ENCODE data around the gene DLG1.

Gene DLG1

DNA sequence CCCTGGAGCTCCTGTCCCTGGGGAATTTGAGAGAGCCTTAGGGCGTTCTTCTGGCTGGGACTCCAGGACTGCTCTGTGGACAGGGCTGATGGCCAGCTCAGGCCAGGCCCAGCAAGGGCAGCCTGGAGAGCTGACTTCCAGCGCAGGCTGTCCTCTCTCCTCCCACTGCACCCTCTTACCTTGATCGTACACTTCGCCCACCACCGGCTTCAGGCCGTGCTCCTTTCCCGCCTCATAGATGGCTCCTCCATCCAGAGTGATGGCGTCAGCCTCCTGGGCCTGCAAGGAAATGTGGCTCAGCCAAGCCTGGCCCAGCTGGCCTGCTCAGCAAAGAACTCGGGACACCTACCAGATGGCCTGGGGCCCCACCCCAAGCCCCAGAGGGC is 271.9 kb downstream of the DLG1 start:
- peak; percentile 58 for DNase-seq

DNA sequence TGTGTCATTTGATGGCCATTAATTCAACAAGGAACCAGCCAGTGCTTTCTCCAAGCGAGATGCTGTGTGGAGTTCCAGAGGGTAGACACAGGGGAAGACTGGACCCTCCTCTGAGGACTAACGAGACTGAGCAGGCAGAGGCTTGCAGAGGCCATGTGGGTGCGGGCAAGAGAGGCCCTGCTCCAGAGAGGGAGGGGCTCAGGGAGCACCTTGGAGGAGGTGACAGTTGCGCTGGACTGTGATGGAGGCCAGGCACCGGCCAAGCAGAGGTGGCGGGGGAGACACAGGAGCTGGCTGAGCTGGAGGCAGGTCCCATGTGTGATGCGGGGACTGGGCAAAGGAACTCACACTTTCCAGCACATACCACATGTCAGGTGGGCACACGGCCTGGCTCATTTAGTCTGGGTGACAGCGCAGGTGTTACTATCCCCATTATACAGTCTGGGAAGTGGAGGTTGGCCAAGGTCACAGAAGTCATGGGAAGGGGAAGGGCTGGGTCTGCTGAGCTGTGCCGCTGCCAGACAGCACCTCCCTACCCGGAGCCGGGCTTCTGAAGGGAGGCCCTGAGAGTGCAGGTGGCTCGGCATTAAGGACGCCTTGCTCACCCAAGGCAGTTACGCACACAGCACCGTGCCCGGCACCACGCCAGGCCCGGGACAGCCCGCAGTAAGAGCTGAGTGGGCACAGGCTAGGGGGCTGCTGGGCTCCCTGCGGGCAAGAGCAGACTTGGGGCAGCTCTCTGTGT is 272.5 kb downstream of the DLG1 start:
- peak; percentile 50 for DNase-seq

DNA sequence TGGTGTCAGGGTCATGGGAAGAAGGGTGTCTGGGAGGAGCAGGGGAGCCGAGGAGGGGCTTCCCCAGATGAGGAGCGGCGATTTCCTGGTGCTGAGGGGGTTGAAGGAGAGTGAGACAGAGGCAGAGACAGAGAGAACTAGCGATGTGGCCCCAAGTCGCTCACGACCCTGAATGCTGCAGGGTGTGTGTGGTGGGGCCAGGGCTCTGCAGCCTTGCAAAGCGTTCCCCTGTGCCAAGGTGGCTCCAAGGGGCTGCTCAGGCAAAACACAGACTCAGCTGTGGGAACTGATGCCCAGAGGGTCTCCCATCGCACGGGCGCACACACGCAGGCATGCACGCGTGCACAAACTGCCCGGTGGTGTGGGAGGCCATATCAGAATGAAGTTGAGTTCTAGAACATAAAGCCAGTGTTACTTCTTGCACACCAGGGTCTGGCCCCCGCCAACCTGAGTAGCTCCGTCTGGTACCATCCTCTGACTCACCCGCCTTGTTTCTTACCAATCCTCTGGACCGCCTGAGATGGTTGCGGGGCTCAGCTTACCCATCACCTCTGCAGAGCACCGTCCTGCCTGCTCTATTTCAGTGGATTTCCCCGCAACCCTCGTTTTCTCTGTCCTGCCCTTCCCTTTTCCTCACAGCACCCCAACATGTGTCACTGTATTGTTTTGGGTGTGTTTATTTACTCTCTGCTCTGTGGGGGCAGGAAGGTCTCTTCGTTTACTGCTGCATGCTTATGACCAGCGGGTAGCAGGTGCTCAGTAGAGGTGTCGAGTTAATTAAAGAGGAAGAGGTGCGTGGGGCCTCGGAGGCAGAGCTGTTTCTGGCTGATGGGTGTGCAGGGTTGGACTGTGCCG is 273.3 kb downstream of the DLG1 start:
- DNase-seq, result peak; percentile 42

DNA sequence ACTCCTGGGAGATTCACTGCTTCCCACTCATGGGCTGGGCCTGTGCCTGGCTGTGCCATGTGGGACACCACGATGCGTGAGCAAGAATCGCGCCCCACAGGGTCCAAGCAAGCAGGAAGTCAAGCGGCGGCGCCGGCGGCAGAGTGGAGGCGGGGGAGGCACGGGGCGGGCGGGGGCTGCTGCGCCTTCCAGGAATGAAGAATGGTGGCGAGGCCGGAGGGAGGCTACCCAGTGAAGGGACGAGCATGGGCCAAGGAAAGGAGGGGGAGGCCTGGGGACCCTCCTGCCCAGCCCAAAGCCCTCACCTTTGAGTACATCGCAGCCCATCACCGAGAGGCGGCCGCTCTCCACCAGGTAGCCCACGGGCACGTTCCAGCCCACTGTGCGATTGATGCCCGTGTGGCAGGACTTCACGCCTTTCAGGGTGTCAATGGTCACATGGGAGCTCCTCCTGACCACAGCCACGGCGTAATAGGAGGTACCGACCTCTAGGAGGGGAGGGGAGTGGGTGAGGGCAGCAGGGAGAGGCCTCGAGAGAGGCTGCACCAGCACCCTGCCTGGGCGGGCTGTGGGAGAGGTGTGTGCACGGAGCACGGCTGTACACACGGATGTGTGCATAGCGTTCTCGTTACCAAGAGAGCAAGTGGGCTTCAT is 274.3 kb downstream of the DLG1 start:
- DNase-seq, result peak; percentile 52

DNA sequence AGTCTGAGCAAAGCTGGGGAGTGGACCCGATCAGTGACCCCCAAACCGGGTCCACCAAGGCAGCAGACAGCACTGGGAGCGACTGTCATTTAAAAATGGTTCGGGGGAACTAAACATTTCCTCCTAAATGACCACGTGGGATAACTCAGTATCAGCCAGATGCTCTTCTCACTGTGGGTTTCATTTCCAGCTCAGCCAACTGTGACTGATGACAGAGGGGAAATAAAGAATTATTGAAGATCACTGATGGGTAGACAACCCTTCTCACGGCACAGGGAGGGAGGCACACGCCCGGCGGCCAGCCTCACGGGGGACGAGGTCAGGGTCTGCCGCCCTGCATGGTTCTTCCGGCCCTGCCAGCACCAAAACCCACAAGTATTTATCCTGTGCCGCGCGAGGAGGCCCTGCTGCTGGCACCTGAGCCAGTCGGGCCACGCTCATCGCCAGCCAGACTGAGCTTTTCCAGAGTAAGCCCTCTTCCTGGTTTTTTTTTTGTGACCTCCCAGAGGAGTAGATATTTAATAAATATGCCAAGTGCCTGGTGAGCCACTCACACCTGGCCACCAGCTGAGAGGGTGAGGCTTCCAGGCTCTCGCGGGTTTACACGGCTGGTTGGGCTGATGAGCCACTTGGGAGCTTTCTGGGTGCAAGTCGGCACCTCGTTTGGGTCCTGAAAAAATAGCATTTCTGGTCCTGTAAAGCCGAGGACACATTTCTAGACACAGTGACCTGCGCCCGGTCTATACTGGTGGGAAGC is 275.0 kb downstream of the DLG1 start:
- DNase-seq, result peak; percentile 44

DNA sequence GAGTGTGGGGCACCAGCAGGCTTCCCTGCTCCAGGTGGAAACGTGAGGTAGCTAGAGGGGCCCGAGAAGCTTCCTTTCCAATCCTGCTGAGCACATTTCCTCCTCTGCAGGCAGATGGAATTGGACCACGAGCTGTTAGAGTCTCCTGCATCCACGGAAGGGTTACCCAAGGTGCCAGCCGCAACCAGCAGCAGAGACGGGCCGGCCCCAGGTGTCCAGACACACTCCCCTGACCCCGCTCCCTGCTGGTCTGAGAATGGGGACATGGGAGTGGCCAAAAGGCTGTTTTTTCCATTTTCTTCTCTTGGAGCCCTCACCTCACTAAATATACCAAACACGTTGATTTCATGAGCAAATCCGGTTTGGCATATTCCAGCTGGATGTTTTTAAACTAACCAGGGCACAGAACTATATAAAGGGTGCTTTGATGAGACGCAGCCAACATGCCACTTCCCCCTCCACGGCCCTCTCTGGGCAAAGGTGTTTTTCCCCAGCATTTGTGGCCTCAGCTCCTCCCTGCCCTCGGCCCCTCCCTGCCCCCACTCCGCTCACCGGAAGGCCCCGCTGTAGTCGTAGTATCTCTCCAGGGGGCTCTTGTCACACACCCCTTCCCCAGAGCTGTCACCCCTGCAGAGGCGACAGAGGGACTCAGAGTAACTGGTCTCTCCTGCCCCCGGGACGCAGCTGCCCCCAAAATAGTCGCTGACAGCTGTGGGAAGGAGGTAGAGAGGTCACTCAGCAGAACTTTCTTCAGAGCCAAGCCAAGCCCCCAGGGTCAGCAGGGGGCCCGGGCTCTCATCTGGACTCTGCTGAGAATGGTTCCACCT is 275.8 kb downstream of the DLG1 start:
- peak; percentile 52 for DNase-seq

DNA sequence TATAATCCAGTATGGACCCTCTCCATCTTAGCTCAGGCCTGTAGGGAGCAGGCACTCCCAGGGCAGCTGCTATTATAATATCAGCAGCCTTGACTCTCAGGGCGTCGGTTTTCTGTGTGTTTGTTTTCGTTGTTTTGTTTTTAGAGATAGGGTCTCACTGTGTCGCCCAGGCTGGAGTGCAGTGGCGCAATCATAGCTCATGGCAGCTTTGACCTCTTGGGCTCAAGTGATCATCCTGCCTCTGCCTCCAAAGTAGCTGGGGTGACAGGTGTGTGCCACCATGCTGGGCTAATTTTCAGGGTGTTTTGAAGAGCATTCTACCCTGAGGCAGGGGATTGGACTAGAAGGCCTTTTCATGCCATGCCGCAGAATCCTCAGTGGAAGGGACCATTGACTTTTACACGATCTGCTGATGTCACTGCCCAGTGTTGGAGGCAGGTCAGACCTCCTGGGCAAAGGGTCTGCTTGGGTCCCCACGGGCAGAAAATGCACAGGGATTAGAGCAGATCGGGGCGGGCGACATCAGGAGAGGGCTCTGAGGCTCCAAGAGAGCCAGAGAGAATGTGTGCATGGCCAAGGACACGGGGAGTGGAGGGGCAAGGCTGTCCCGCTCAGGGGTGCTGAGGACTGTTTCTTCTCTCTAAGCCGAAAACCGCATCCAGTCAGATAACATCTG is 276.5 kb downstream of the DLG1 start:
- DNase-seq, result no peak

DNA sequence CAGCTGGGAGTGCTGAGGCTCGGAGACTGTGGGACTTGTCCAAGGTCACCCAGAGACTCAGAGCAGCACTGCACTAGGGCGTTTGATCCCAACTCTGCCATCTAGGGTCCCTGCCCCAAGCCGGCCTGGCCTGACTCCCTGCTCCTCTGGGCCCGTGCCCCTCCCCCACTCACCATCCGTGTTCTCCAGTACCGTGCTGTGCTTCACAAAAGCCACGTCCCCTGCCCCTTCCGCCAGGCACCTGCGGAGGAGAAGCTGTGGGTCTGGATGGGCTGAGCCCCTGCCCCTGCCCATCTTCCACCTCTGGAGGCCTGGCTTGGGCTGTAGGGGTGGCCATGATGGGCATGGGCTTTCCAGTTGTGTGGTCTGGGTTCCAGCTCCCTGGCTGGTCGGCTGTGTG is 277.2 kb downstream of the DLG1 start:
- peak; percentile 46 for DNase-seq

DNA sequence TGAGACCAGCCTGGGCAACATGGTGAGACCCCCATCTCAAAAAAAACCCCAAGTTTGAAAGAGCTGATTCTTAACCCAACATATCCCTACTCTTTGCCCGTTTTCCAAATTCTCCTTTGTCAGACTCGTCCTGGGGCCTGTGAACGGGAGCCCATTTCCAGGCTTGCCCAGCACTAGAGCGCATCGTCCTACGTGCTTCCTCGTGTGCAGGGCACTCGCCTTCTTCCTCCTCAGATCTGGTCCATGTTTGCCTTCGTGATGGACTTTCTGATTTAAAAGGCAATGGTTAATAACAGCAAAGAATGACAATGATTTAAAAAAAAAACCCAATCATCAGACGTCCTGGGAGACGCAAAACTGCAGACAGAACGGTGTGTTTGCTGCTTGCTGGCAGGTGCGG is 278.9 kb downstream of the DLG1 start:
- peak; percentile 35 for DNase-seq

DNA sequence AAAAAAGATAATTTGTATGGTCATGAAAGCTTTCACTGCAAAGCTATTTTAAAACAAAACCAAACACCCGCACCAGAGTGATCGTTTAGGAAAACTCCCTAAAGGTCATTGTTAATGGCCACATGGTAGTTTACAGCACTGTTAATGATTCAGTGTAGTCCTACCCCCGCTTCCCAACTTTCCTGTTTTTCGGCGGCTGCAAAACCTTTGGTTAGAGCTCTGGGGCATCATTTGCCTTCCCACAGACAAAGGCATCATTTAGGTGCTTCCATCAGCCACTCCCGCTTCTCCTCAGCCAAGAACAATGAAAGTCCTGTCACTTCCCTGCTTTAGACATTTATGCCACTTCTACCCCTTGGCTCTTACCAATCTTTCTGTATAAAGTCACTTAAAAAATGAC is 279.4 kb downstream of the DLG1 start:
- DNase-seq, result peak; percentile 78

DNA sequence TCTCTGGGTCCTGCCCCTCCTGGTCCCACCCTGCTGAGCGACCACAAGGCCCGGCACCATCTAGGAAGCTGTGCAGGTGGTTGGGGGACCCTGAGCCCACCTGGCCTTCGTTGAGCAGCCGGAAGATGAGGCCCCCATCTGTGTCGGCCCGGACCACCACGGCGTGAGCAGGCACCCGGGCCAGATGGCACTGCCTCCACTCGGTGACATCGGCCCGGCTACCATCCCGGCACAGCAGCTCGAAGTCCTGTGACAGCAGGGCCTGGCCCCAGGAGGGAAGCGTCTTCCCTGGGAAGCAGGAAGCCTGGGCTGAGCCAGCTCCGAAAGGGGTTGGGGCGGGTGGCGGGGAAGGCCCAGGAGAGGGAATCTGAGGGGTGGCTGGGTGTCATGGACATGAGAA is 281.4 kb downstream of the DLG1 start:
- DNase-seq, result no peak

DNA sequence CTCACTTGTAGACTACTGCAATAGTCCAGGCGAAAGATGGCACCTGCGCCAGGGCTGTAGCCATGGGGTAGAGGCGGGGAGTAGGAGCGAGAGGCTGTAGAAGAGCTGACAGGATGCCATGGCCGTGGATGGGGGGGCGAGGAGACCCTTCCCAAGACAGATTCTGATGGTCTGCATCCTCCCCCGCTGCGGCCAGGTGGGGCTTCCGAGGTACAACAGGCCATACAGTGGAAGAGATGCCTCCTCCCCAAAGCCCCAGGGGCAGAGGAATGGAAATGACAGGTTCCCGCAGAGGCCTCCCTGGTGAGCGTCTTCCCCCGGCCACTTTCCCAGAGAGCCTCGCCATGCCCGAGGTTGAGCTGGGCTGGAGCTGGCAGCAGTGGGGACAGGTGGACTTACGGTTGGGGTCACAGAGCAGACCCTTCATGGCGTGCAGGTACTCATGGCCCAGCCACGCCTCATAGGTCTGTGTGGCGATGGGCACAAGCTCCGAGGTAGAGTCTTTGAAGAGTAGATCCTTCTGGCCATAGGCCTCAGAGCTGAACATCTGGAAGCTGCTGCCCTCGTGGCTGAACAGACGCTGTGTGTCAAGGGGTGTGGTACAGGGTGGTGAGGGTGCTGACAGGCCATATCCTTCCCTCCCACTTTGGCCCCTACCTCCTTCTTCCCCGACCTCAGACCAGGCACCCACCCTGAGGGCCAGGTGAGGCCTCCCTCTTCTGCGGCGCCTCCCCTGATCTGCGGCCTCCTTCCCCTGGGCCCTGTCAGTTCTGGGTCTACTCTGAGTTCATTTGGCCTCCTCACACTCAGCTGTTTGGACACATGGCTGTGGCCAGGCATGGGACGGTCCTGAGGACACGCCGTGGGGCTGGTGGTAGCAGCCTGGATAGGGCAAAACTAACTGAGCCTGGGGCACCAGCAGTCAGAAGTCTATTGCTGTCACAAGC is 282.3 kb downstream of the DLG1 start:
- no peak for DNase-seq

DNA sequence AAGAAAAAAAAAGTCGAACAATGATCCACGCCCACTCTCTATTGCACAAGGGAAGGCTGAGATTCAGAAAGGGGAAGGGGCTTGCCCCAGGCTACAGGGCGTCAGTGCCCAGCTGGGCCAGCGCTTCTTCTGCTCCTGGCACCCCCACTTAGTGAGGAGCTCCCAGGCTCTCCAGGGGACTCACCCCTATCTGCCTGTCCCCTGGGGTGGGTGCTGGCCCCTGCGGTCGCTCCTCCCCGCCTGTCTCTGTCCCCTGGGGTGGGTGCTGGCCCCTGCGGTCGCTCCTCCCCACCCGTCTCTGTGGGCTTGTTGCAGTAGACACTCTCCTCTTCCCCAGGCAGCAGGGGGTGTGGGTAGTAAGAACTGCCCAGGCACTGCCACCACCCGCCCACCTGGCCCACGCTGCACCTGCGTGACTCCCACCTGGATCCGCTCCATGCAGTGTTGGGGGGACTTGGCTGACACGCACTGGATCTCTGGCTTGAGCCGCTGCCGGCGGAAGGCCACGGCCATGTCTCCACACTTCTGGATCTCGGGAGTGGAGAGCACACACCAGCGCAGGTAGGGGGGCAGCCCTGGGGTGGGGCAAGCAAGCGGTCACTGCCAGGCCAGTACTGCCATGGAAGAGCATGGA is 283.4 kb downstream of the DLG1 start:
- no peak for DNase-seq

DNA sequence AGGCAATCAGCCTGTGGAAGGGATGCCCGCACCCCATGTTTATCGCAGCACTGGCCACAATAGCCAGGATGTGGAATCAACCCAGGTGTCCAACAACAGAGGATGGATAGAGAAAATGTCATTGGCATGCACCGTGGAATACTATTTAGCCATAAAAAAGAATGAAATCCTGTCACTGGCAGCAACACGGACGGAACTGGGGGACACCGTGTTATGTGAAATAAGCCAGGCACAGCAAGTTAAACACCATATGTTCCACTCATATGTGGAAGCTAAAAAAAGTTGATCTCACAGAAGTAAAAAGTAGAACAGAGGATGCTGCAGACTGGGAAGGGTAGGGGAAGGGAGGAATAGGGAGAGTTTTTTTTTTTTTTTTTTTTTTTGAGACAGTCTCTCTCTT is 284.4 kb downstream of the DLG1 start:
- DNase-seq, result no peak

DNA sequence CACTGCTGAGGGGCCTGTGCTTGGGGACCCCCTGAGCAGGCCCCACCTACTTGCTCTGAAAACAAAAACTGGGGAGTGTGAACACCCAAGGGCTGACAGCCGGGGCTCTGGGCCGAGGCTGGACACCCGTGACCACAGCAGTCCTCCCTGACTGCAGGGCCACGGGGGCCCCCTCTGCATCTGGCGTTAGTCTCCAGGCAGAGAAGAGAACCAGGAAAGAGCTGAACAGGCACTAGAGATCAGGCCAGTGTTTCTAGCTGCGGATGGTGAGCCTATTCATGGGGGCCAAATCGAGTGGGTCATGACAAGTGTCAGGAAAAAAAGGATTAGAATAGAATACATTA is 285.9 kb downstream of the DLG1 start:
- no peak for DNase-seq

DNA sequence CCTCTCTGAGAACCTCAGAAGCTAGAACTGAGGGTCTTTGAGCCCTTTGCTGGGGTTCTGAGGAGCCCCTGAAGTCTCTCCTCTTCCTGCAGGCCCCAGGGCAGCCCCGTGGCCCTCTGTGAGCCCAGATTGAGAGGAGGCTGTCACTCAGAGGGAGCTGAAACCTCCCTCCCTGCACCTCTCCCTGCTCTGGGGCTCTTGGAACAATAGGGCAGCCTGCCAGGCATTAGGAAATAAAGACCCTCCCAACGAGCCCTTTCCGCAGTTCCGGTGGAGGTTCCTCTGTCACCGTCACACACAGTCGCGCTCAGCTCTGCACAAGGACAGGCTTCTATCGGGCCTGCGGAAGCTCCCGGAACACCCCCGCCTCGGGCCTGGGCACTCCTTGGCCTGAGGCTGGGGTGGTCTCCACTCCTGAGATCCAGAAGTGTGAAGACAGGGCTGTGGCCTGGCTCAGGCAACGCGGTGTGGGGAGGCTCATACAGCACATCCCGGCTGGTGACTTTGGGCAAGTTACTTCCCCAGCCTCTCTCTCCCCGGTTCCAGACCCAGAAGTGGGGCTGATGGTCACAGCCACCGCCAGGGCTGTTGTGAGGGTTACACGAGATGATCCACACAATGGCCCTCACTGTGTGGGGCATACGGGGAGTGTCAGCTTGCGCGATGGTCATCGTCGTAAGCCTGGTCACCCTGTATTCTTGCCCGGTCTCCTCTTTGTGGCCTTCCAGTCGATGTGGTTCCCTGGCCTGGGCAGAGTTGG is 286.5 kb downstream of the DLG1 start:
- DNase-seq, result no peak

DNA sequence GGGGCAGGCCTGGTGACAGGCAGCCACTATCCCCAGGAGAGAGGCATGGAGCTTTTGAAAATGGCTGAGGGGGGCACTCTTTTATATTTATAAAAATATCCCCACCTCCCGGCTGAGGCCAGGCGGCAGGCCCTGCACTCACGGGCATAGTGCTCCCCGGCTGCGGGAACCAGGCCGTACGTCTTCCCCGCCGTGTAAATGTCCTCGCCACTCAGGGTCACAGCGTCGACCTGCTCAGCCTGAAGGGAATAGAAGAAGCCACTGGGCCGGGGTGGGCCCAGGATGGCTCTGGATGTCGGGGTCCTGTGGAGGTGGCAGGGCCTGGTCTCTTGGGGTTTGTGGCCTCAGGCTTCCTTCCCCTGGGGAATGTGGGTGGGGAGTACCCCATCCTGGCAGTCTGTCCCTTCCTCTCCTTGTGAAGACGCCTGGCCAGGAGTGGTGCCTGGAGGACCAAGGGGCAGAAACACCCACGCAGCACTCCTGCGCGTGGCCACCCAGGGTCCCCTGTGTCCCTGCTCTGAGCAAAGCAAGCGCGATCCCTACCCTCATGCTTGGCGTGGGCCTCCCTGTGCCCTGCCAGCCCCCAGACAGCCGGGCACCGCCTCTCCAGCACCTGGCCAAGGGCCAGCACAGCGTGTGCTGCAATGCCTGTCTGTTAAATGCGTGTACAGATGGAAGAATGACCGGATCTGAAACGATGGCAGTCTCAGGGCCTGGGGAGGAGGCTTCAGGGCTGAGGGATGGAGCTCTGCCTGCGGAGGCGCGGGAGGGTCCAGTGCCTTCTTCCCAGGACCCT is 287.7 kb downstream of the DLG1 start:
- no peak for DNase-seq

DNA sequence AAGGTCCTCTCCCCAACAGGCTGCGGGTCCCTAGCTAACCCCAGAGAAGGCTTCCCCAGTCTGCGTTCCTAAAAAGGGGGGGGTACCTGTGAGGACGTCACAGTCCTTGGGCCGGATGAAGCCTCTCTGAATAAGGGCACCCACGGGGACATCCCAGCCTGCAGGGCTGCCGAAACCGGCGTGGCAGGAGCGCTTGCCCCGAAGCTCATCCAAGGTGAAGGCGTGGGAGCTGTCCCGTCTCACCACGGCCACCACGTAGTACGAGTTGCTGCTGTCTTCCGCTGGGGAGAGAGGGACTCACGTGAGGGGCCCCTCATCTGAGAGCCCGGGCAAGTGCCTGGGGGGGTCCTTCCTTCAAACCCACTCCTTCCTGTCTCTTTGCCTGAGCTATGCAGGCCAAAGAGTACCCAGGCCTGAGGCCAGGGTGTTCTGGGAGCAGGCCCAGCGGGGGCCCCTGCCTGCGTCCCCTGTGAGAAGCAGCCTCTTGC is 288.8 kb downstream of the DLG1 start:
- DNase-seq, result no peak
